Lower leg skin (tissue), 3 donors: ENCODE results near the gene STAM2.

ENCODE experiments used
- CTCF ChIP-seq, 3 donors: fragments of 450-650 bp; IDR thresholded peaks; one replicate each; pipeline ENCODE4 v1.5.1; 2016; ENCODE audit warnings: antibody characterized with exemption in 3 of 3, mild to moderate bottlenecking in 3 of 3, moderate library complexity in 2 of 3
- POLR2A ChIP-seq, 2 donors: fragments of 450-650 bp; IDR thresholded peaks; one replicate each; pipeline ENCODE4 v1.6.1; 2016 to 2017; ENCODE audit warnings: antibody characterized with exemption in 2 of 2, mild to moderate bottlenecking in 1 of 2, moderate library complexity in 1 of 2

- TF ChIP-seq CTCF (IDR thresholded peaks at IDR 0.05) (no peak), POLR2A (IDR thresholded peaks at IDR 0.05) (no peak)
Observed at GRCh38 chr2:152114366-152114765, 61.2 kb downstream of the STAM2 start.
